ENCODE data around the gene SIRT5.

SIRT5 gene

GRCh38 chr6:13615792-13616120, 41.4 kb downstream of the SIRT5 start:
- Histone ChIP-seq H3K4me3 (ENCODE audit: control insufficient read depth in 1 of 7, extremely low read depth in 1 of 7, insufficient read depth in 4 of 7, low read depth in 2 of 7, low read length in 6 of 7) (peak overlapping the region; percentile 61 to 99 (median 93)), H3K36me3 (ENCODE audit: control insufficient read depth in 4 of 4, insufficient read depth in 4 of 4, low read length in 3 of 4) (peaks cover 9 to 42% (median 29%) of the 10 kb centered on the region in 4 experiments), H3K27me3 (replicated peaks in 2 of 5; ENCODE audit: control insufficient read depth in 4 of 5, insufficient read depth in 5 of 5, low read length in 4 of 5) (no peaks in the 10 kb centered on the region), H3K27ac (ENCODE audit: insufficient read depth in 1 of 2, low read depth in 1 of 2, low read length in 2 of 2, poor library complexity in 1 of 2, severe bottlenecking in 2 of 2) (peak overlapping the region; percentile 84 to 89), H3K9me3 (ENCODE audit: control extremely low read depth in 1 of 5, control insufficient read depth in 4 of 5, insufficient read depth in 2 of 5, low read depth in 1 of 5, low read length in 4 of 5) (no peaks in the 10 kb centered on the region), H3K4me1 (ENCODE audit: control extremely low read depth in 1 of 4, control insufficient read depth in 4 of 4, insufficient read depth in 4 of 4, low read length in 3 of 4) (peaks cover 11 to 36% (median 24%) of the 10 kb centered on the region in 4 experiments)
- peak in 2 of 3 donors; percentile 48 to 49 for DNase-seq
- ChIA-PET CTCF (interaction anchor here (0.6 to 5.2 kb wide), 15 partner anchors 10 to 285 kb away, joined by 3 to 29 read pairs (median 3); partner anchors contain the start of gene SIRT5), POLR2A (interaction anchor here (1.1 to 2.4 kb wide), 5 partner anchors 20 to 150 kb away, joined by 3 to 9 read pairs (median 4); partner anchors contain the start of genes RANBP9 and SIRT5)
- 0% methylated on average over 1 of the region's 14 CpGs for WGBS (ENCODE audit: insufficient coverage)

- Histone ChIP-seq H3K9me3 (ENCODE audit: control extremely low read depth in 1 of 5, control insufficient read depth in 4 of 5, insufficient read depth in 2 of 5, low read depth in 1 of 5, low read length in 4 of 5) (no peaks in the 10 kb centered on the region), H3K36me3 (ENCODE audit: control insufficient read depth in 4 of 4, insufficient read depth in 4 of 4, low read length in 3 of 4) (peaks cover 12 to 54% (median 35%) of the 10 kb centered on the region in 4 experiments), H3K27ac (ENCODE audit: insufficient read depth in 1 of 2, low read depth in 1 of 2, low read length in 2 of 2, poor library complexity in 1 of 2, severe bottlenecking in 2 of 2) (no peak overlapping the region), H3K27me3 (replicated peaks in 2 of 5; ENCODE audit: control insufficient read depth in 4 of 5, insufficient read depth in 5 of 5, low read length in 4 of 5) (no peaks in the 10 kb centered on the region), H3K4me3 (ENCODE audit: control insufficient read depth in 1 of 7, extremely low read depth in 1 of 7, insufficient read depth in 4 of 7, low read depth in 2 of 7, low read length in 6 of 7) (no peak overlapping the region), H3K4me1 (ENCODE audit: control extremely low read depth in 1 of 4, control insufficient read depth in 4 of 4, insufficient read depth in 4 of 4, low read length in 3 of 4) (peaks cover 11 to 29% (median 24%) of the 10 kb centered on the region in 4 experiments)
- peak in 1 of 3 donors; percentile 13 for DNase-seq
- ChIA-PET CTCF (interaction anchor here (1.0 to 5.2 kb wide), 5 partner anchors 9 to 60 kb away, joined by 3 to 29 read pairs (median 3); partner anchors contain the start of gene SIRT5), POLR2A (interaction anchor here (0.6 kb wide), 1 partner anchor 18 kb away, joined by 4 read pairs; no protein-coding TSS in a partner anchor)
- 86% methylated on average over 2 of the region's 2 CpGs for WGBS (ENCODE audit: insufficient coverage)
Measured at GRCh38 chr6:13617066-13617465, 42.7 kb downstream of the SIRT5 start.

- DNase-seq: peak; percentile 70 to 85 (median 81)
Measured at GRCh38 chr6:13624871-13625288, 50.5 kb downstream of the SIRT5 start.

GRCh38 chr6:13629459-13630116, 55.2 kb downstream of the SIRT5 start:
- Histone ChIP-seq H3K27me3 (replicated peaks in 2 of 5; ENCODE audit: control insufficient read depth in 4 of 5, insufficient read depth in 5 of 5, low read length in 4 of 5) (no peaks in the 10 kb centered on the region), H3K36me3 (ENCODE audit: control insufficient read depth in 4 of 4, insufficient read depth in 4 of 4, low read length in 3 of 4) (peaks cover 33 to 70% (median 52%) of the 10 kb centered on the region in 4 experiments), H3K4me1 (ENCODE audit: control extremely low read depth in 1 of 4, control insufficient read depth in 4 of 4, insufficient read depth in 4 of 4, low read length in 3 of 4) (no peaks in the 10 kb centered on the region), H3K9me3 (ENCODE audit: control extremely low read depth in 1 of 5, control insufficient read depth in 4 of 5, insufficient read depth in 2 of 5, low read depth in 1 of 5, low read length in 4 of 5) (no peaks in the 10 kb centered on the region), H3K27ac (ENCODE audit: insufficient read depth in 1 of 2, low read depth in 1 of 2, low read length in 2 of 2, poor library complexity in 1 of 2, severe bottlenecking in 2 of 2) (no peak overlapping the region), H3K4me3 (ENCODE audit: control insufficient read depth in 1 of 7, extremely low read depth in 1 of 7, insufficient read depth in 4 of 7, low read depth in 2 of 7, low read length in 6 of 7) (no peak overlapping the region)
- DNase-seq: no peak
- POLR2A ChIA-PET: no interaction called here
- WGBS (ENCODE audit: insufficient coverage): no CpG with 5 or more reads among the region's 4 CpGs
- CTCF ChIA-PET: interaction anchor here (1.1 kb wide), 1 partner anchor 15 kb away, joined by 3 read pairs; the partner anchor contains the start of gene NOL7

More at GRCh38 chr6:13624871-13625288, 50.5 kb downstream of the SIRT5 start:
- POLR2A ChIA-PET: interaction anchor here (1.0 kb wide), 1 partner anchor 87 kb away, joined by 3 read pairs; the partner anchor contains the start of gene RANBP9
- no peaks in the 10 kb centered on the region for H3K9me3 ChIP-seq (ENCODE audit: control extremely low read depth in 1 of 5, control insufficient read depth in 4 of 5, insufficient read depth in 2 of 5, low read depth in 1 of 5, low read length in 4 of 5)
- CTCF ChIA-PET: interaction anchor here (0.8 to 3.3 kb wide), 10 partner anchors 10 to 219 kb away, joined by 3 to 29 read pairs (median 4); partner anchors contain the start of genes NOL7 and SIRT5
- 71% methylated on average over 1 of the region's 4 CpGs for WGBS (ENCODE audit: insufficient coverage)
- H3K4me1 ChIP-seq (ENCODE audit: control extremely low read depth in 1 of 4, control insufficient read depth in 4 of 4, insufficient read depth in 4 of 4, low read length in 3 of 4): no peaks in the 10 kb centered on the region
- H3K27me3 ChIP-seq (replicated peaks in 2 of 5; ENCODE audit: control insufficient read depth in 4 of 5, insufficient read depth in 5 of 5, low read length in 4 of 5): no peaks in the 10 kb centered on the region
- H3K36me3 ChIP-seq (ENCODE audit: control insufficient read depth in 4 of 4, insufficient read depth in 4 of 4, low read length in 3 of 4): peaks cover 29 to 83% (median 59%) of the 10 kb centered on the region in 4 experiments
- H3K27ac ChIP-seq (ENCODE audit: insufficient read depth in 1 of 2, low read depth in 1 of 2, low read length in 2 of 2, poor library complexity in 1 of 2, severe bottlenecking in 2 of 2): peak overlapping the region in 1 of 2 experiments; percentile 11
- no peak overlapping the region for H3K4me3 ChIP-seq (ENCODE audit: control insufficient read depth in 1 of 7, extremely low read depth in 1 of 7, insufficient read depth in 4 of 7, low read depth in 2 of 7, low read length in 6 of 7)

- H3K36me3 ChIP-seq (ENCODE audit: control insufficient read depth in 4 of 4, insufficient read depth in 4 of 4, low read length in 3 of 4): peaks cover 29 to 62% (median 46%) of the 10 kb centered on the region in 4 experiments
Measured at GRCh38 chr6:13630499-13630898, 56.1 kb downstream of the SIRT5 start.

GRCh38 chr6:13633343-13633742, 58.9 kb downstream of the SIRT5 start:
- CTCF ChIA-PET: interaction anchor here (1.1 to 3.6 kb wide), 5 partner anchors 8 to 200 kb away, joined by 3 to 21 read pairs (median 5); partner anchors contain the start of gene NOL7
- 100% methylated on average over 1 of the region's 2 CpGs for WGBS (ENCODE audit: insufficient coverage)
- Histone ChIP-seq H3K9me3 (ENCODE audit: control extremely low read depth in 1 of 5, control insufficient read depth in 4 of 5, insufficient read depth in 2 of 5, low read depth in 1 of 5, low read length in 4 of 5) (no peaks in the 10 kb centered on the region), H3K4me3 (ENCODE audit: control insufficient read depth in 1 of 7, extremely low read depth in 1 of 7, insufficient read depth in 4 of 7, low read depth in 2 of 7, low read length in 6 of 7) (no peak overlapping the region), H3K27ac (ENCODE audit: insufficient read depth in 1 of 2, low read depth in 1 of 2, low read length in 2 of 2, poor library complexity in 1 of 2, severe bottlenecking in 2 of 2) (no peak overlapping the region), H3K27me3 (replicated peaks in 2 of 5; ENCODE audit: control insufficient read depth in 4 of 5, insufficient read depth in 5 of 5, low read length in 4 of 5) (no peaks in the 10 kb centered on the region), H3K36me3 (ENCODE audit: control insufficient read depth in 4 of 4, insufficient read depth in 4 of 4, low read length in 3 of 4) (peaks cover 23 to 56% (median 34%) of the 10 kb centered on the region in 4 experiments), H3K4me1 (ENCODE audit: control extremely low read depth in 1 of 4, control insufficient read depth in 4 of 4, insufficient read depth in 4 of 4, low read length in 3 of 4) (peaks cover 0 to 22% (median 8%) of the 10 kb centered on the region in 4 experiments)
- POLR2A ChIA-PET: interaction anchor here (0.7 kb wide), 1 partner anchor 305 kb away, joined by 7 read pairs; the partner anchor contains the start of gene TBC1D7
- DNase-seq: peak in 2 of 3 donors; percentile 37

More at GRCh38 chr6:13630499-13630898, 56.1 kb downstream of the SIRT5 start:
- POLR2A ChIA-PET: no interaction called here
- Histone ChIP-seq H3K27me3 (replicated peaks in 2 of 5; ENCODE audit: control insufficient read depth in 4 of 5, insufficient read depth in 5 of 5, low read length in 4 of 5) (no peaks in the 10 kb centered on the region), H3K4me1 (ENCODE audit: control extremely low read depth in 1 of 4, control insufficient read depth in 4 of 4, insufficient read depth in 4 of 4, low read length in 3 of 4) (no peaks in the 10 kb centered on the region), H3K4me3 (ENCODE audit: control insufficient read depth in 1 of 7, extremely low read depth in 1 of 7, insufficient read depth in 4 of 7, low read depth in 2 of 7, low read length in 6 of 7) (no peak overlapping the region), H3K9me3 (ENCODE audit: control extremely low read depth in 1 of 5, control insufficient read depth in 4 of 5, insufficient read depth in 2 of 5, low read depth in 1 of 5, low read length in 4 of 5) (no peaks in the 10 kb centered on the region), H3K27ac (ENCODE audit: insufficient read depth in 1 of 2, low read depth in 1 of 2, low read length in 2 of 2, poor library complexity in 1 of 2, severe bottlenecking in 2 of 2) (no peak overlapping the region)
- CTCF ChIA-PET: interaction anchor here (0.7 to 1.1 kb wide), 4 partner anchors 15 to 80 kb away, joined by 3 to 6 read pairs (median 4); partner anchors contain the start of gene NOL7
- WGBS (ENCODE audit: insufficient coverage): no CpG with 5 or more reads among the region's 1 CpG
- no peak for DNase-seq
